A673 (cell line): ENCODE data around the gene GUCA1A. TPM values are rescaled to one million over a fixed set of nuclear protein-coding genes. Genes with fewer than 3 reads are reported as not detected.

ENCODE experiments used
- Bru-seq: library from RNA; stranded (reverse); fragments of 400-500 nt; gene quantifications from one replicate; lab custom pipeline; 2021; lab: Mats Ljungman, UMichigan
- BruChase-seq, 2 experiments: library from RNA; stranded (reverse); fragments of 400-500 nt; gene quantifications; one replicate each; lab custom pipeline; 2021; lab: Mats Ljungman, UMichigan
- BruUV-seq: library from RNA; stranded (reverse); fragments of 400-500 nt; replicated peaks from 2 replicates; lab custom pipeline; 2021; lab: Mats Ljungman, UMichigan
- CTCF ChIA-PET: fragments of 300-600 bp; sonication (Branson Sonifier 250); formaldehyde crosslinking; loops from one replicate; lab custom pipeline; 2022; ENCODE audit warnings: antibody characterized with exemption; lab: Charles Lee
- POLR2A ChIA-PET: fragments of 300-600 bp; sonication (Branson Sonifier 250); formaldehyde crosslinking; loops from one replicate; lab custom pipeline; 2022; ENCODE audit warnings: antibody characterized with exemption; ENCODE audit not compliant: low non-redundant PET; lab: Charles Lee
- DNase-seq: peaks from one replicate; pipeline ENCODE4 v3.0.0-alpha.2; 2015; ENCODE audit warnings: low spot score
- H3K27ac ChIP-seq: fragments of 200-600 bp; sonication (generic); 2 replicates; pipeline ENCODE4 v1.5.1; 2016; ENCODE audit warnings: mixed run types, low read depth, mild to moderate bottlenecking, mixed read lengths, antibody characterized with exemption, low read length; ENCODE audit not compliant: poor library complexity, severe bottlenecking
- H3K27me3 ChIP-seq: fragments of 200-600 bp; sonication (generic); replicated peaks from 2 replicates; pipeline ENCODE4 v1.6.1; 2017; ENCODE audit warnings: mixed run types, low read depth, mild to moderate bottlenecking, mixed read lengths, antibody characterized with exemption, low read length; ENCODE audit not compliant: insufficient read depth, poor library complexity
- H3K36me3 ChIP-seq: fragments of 200-600 bp; sonication (generic); 2 replicates; pipeline ENCODE4 v1.6.1; 2016; ENCODE audit warnings: mixed run types, mild to moderate bottlenecking, mixed read lengths, antibody characterized with exemption, low read length; ENCODE audit not compliant: insufficient read depth, poor library complexity, severe bottlenecking
- H3K4me1 ChIP-seq: fragments of 200-600 bp; sonication (generic); 2 replicates; pipeline ENCODE4 v1.6.1; 2017; ENCODE audit warnings: mixed run types, mild to moderate bottlenecking, mixed read lengths, antibody characterized with exemption, low read length; ENCODE audit not compliant: insufficient read depth, poor library complexity, severe bottlenecking
- H3K4me3 ChIP-seq: fragments of 200-600 bp; sonication (generic); 2 replicates; pipeline ENCODE4 v1.5.1; 2016; ENCODE audit warnings: low read depth, mixed run types, mild to moderate bottlenecking, mixed read lengths, low read length; ENCODE audit not compliant: poor library complexity, severe bottlenecking
- H3K9me3 ChIP-seq: fragments of 200-600 bp; sonication (generic); 2 replicates; pipeline ENCODE4 v1.6.1; 2016; ENCODE audit warnings: mixed run types, low read depth, mild to moderate bottlenecking, mixed read lengths, antibody characterized with exemption, low read length; ENCODE audit not compliant: poor library complexity, severe bottlenecking
- EZH2 ChIP-seq: fragments of 200-600 bp; sonication (generic); IDR thresholded peaks from 2 replicates; pipeline ENCODE4 v1.6.1; 2017; ENCODE audit warnings: borderline replicate concordance, low read depth, mild to moderate bottlenecking, mixed read lengths, antibody characterized with exemption, low read length; ENCODE audit not compliant: poor library complexity, severe bottlenecking
- intact Hi-C: fragments of 100-400 bp; cut with micrococcal nuclease; formaldehyde crosslinking; loops from one replicate; pipeline ENCODE4 v1.10.0; 2022; ENCODE audit not compliant: unreplicated experiment
- long read RNA-seq: library from polyadenylated mRNA; stranded (forward); transcript quantifications from one replicate; pipeline ENCODE4 v2.0.0, GENCODE V29; 2022
- total RNA-seq: library from RNA; stranded (reverse); gene quantifications from 2 replicates; pipeline ENCODE4 v1.2.3, GENCODE V29; 2021
- TF ChIP-seq, protein P1 (sequence below): fragments of 300-800, 200-600 bp; sonication (generic); conservative IDR thresholded peaks from 2 replicates; pipeline ENCODE4 v1.5.1; 2017; ENCODE audit warnings: low read depth, mild to moderate bottlenecking, antibody characterized with exemption, low read length, moderate library complexity, mixed read lengths

Gene GUCA1A
- not detected in 2 replicates for total RNA-seq
- Bru-seq, nascent RNA, result not detected
- percentile 5 among the genes with signal in this experiment for BruChase-seq, experiment 1, labeled RNA remaining after a 2-hour chase
- not detected for BruChase-seq, experiment 2, labeled RNA remaining after a 6-hour chase
- long read RNA-seq, result 0 reads

DNA sequence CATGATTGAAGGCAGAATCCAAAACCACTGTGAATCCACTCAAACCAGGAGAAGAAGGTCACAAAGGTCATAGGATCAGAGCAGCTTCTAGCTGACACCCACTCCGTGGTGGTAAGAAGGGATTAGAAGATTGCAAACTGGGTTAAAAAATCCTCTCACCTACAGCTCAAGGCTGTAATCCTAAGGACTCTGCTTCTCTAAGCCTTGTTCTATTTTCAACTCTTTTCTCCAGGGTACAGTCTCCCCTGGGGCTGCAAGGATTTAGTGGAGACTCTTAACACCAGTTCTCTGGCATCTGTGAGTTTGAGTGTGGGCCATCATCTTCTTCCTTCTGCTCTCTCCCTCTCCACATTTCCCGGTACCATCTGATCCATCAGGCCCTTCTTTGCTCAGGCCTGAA, at the start of gene GUCA1A:
Gene GUCA1A, plus strand, starts transcription at position 264 of the 400 bp plus-strand sequence. CDS start 250 bp downstream, outside the sequence.
- H3K4me1 ChIP-seq, result no peaks in the 10 kb centered on the region
- no peaks in the 10 kb centered on the region for H3K27me3 ChIP-seq
- no TSS peak for BruUV-seq
- TF ChIP-seq EZH2, result no peak
- TF ChIP-seq, protein P1, sequence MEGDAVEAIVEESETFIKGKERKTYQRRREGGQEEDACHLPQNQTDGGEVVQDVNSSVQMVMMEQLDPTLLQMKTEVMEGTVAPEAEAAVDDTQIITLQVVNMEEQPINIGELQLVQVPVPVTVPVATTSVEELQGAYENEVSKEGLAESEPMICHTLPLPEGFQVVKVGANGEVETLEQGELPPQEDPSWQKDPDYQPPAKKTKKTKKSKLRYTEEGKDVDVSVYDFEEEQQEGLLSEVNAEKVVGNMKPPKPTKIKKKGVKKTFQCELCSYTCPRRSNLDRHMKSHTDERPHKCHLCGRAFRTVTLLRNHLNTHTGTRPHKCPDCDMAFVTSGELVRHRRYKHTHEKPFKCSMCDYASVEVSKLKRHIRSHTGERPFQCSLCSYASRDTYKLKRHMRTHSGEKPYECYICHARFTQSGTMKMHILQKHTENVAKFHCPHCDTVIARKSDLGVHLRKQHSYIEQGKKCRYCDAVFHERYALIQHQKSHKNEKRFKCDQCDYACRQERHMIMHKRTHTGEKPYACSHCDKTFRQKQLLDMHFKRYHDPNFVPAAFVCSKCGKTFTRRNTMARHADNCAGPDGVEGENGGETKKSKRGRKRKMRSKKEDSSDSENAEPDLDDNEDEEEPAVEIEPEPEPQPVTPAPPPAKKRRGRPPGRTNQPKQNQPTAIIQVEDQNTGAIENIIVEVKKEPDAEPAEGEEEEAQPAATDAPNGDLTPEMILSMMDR, result no peak
- H3K9me3 ChIP-seq, result no peaks in the 10 kb centered on the region
- CTCF ChIA-PET, result no interaction called here
- POLR2A ChIA-PET, result no interaction called here
- no peaks in the 10 kb centered on the region for H3K36me3 ChIP-seq
- intact Hi-C loops, result no loop called here
- H3K27ac ChIP-seq, result no peak within 1 kb of the TSS
- H3K4me3 ChIP-seq, result no peak within 1 kb of the TSS
- no peak for DNase-seq

DNA sequence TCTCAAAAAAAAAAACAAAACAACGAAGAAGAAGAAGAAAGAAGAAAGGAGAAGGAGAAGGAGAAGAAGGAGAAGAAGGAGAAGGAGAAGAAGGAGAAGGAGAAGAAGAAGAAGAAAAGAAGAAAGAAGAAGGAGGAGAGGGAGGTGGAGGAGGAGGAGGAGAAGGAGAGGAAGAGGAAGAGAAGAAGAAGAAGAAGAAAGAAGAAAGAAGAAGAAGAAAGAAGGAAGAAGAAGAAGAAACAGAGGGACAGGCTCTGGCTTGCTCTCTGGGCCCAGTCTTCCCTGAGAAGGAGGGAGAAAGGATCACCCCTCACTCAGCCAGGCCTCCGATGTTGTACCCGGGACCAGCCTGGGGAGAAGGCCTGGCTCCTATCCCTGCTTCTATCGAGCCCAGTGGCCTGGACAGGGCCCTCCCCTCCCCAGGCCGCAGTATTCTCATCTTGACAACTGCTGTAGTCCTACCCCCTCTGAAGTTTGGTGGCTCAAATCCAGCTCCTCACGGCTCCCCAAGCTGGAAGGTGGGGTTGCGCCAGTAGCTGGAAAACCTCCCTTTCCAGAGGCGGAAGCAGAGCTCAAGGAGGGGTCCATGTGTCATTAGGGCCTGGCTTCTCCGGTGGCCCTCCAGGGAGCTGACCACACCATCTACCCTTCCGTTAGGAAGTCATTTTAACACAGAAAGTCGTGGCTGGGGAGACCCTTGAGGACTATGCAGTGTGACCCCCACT, 49.6 kb upstream of the GUCA1A start:
- Histone ChIP-seq H3K4me1 (no peaks in the 10 kb centered on the region), H3K36me3 (no peaks in the 10 kb centered on the region), H3K27me3 (no peaks in the 10 kb centered on the region), H3K27ac (no peak overlapping the region), H3K4me3 (no peak overlapping the region), H3K9me3 (no peaks in the 10 kb centered on the region)
- CTCF ChIA-PET, result no interaction called here
- no peak for TF ChIP-seq EZH2
- TF ChIP-seq, protein P1, result no peak
- intact Hi-C loops, result no loop called here
- no peak for DNase-seq
- POLR2A ChIA-PET, result no interaction called here
- no TSS peak for BruUV-seq

DNA sequence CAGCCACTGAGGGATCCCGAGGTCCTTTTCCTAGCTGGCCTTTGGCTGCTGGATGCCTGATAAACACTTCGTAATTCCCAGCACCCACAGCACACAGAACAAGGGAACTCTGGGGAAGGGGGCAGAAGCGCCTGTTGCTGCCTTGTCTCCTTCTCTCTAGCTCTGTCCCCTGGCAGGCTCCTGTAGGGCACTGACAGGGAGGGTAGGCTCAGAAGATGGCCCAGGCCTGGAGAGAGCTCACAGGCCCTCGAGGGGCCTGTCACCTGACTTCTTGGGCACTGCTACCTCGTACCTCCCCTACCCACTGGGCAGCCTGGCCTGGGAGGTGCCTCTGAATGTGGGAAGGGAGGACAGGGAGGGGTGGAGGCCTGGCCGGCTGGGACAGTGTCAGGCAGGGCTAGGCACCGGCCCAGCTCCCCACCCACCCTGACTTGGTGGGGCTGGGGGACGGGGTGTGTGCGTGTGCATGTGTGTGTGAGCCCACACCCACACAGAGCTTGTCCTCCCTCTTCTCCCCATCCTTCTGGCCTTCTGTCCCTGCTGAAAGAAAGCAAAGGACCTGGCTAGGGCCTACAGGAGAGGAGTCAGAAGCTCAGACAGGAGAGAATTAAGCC, 48.8 kb upstream of the GUCA1A start:
- intact Hi-C loops, result no loop called here
- CTCF ChIA-PET, result no interaction called here
- H3K4me1 ChIP-seq, result no peaks in the 10 kb centered on the region

More for the DNA sequence above, 48.8 kb upstream of the GUCA1A start:
- DNase-seq, result no peak
- Histone ChIP-seq H3K4me3 (no peak overlapping the region), H3K9me3 (no peaks in the 10 kb centered on the region), H3K27ac (no peak overlapping the region), H3K36me3 (no peaks in the 10 kb centered on the region), H3K27me3 (no peaks in the 10 kb centered on the region)
- POLR2A ChIA-PET, result no interaction called here
- TF ChIP-seq EZH2, result no peak
- TF ChIP-seq, protein P1, result no peak
- BruUV-seq, result no TSS peak
